ENCODE measurements around the gene PHF21B. TPM values are rescaled to one million over a fixed set of nuclear protein-coding genes. Genes with fewer than 3 reads are reported as not detected.

Gene PHF21B
- total and polyA plus RNA-seq, 12 donors, result 0.07 to 0.98 (median 0.50) TPM; not detected in 4

DNA sequence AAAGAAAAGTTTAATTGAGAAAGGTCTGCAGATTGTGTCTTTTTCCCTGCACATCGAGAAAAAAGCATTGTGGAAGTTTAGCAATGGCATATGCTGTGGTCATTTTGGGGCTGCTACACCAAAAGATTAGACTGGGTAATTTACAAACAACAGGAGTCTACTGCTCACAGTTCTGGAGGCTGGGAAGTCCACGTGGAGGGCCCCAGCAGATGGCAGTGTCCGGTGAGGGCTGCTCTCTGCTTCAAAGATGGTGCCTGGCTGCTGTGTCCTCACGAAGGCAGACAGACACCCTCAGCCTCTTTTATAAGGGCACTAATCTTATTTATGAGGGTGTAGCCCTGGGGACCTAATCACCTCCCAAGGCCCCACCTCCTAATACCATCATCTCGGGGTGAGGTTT, 21.1 kb downstream of the PHF21B start:
- WGBS, 2 donors, result 69 to 70% methylated on average over 5 of the region's 5 CpGs
- no peak overlapping the region for H3K27ac ChIP-seq
- no peak for ATAC-seq

DNA sequence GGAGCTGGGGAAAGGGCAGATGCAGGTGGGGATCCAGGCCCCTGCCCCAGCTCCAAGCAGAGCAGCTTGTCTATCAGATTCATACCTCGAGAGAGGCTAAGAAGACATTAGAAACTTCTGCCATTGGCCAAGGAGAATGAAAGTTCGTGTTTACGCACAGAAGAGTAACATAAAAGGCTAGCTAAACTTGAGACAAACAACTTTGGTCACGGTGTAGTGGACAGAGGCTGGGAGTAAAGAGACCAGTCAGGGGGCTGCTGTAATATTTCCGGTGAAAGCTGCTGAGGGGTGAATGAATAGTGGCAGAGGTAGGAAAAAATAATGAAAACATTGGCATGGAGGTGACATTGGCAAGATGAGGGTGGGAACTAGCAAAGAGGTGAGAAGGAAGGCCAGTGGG, 22.9 kb downstream of the PHF21B start:
- TF ChIP-seq, protein P1, sequence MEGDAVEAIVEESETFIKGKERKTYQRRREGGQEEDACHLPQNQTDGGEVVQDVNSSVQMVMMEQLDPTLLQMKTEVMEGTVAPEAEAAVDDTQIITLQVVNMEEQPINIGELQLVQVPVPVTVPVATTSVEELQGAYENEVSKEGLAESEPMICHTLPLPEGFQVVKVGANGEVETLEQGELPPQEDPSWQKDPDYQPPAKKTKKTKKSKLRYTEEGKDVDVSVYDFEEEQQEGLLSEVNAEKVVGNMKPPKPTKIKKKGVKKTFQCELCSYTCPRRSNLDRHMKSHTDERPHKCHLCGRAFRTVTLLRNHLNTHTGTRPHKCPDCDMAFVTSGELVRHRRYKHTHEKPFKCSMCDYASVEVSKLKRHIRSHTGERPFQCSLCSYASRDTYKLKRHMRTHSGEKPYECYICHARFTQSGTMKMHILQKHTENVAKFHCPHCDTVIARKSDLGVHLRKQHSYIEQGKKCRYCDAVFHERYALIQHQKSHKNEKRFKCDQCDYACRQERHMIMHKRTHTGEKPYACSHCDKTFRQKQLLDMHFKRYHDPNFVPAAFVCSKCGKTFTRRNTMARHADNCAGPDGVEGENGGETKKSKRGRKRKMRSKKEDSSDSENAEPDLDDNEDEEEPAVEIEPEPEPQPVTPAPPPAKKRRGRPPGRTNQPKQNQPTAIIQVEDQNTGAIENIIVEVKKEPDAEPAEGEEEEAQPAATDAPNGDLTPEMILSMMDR (IDR thresholded peaks at IDR 0.05), result no peak
- intact Hi-C loops (cut with DNase I), result no loop called here
- DNase-seq, result no peak
- Histone ChIP-seq H3K9me3 (no peaks in the 10 kb centered on the region), H3K27ac (no peak overlapping the region), H3K4me1 (no peaks in the 10 kb centered on the region), H3K4me3 (no peak overlapping the region), H3K27me3 (peaks cover 0 to 18% (median 5%) of the 10 kb centered on the region in 7 donors), H3K36me3 (no peaks in the 10 kb centered on the region)
- 84 to 87% methylated on average over 5 of the region's 5 CpGs for WGBS, 2 donors
- ATAC-seq, result no peak

More for the DNA sequence above, 21.1 kb downstream of the PHF21B start:
- no peaks in the 10 kb centered on the region for H3K4me1 ChIP-seq
- TF ChIP-seq, protein P1 (IDR thresholded peaks at IDR 0.05), result no peak
- H3K27me3 ChIP-seq, result peaks cover 0 to 28% (median 4%) of the 10 kb centered on the region in 7 donors
- H3K4me3 ChIP-seq, result no peak overlapping the region
- H3K9me3 ChIP-seq, result no peaks in the 10 kb centered on the region
- H3K36me3 ChIP-seq, result no peaks in the 10 kb centered on the region
- intact Hi-C loops (cut with DNase I), result no loop called here
- DNase-seq, result no peak

DNA sequence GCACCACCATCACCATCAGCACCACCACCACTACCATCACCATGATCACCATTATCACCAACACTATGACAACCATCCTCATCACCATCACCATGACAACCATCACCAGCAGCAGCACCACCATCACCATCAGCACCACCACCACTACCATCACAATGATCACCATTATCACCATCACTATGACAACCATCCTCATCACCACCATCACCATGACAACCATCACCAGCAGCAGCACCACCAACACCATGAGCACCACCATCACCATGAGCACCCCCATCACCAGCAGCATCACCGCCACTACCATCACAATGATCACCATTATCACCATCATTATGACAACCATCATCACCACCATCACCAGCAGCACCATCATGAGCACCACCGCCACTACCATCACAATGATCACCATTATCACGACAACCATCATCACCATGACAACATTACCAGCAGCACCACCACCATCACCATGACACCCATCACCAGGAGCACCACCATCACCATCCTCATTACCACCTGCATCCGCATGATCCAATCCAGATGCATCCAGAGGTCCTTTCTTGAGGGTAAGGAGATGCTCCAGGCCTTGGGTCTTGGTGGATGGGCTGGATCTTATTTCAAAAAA, 23.8 kb downstream of the PHF21B start:
- peaks cover 0 to 14% (median 10%) of the 10 kb centered on the region in 7 donors for H3K27me3 ChIP-seq
- WGBS, 2 donors, result 85 to 97% methylated on average over 4 of the region's 4 CpGs
- intact Hi-C loops (cut with DNase I), result no loop called here

DNA sequence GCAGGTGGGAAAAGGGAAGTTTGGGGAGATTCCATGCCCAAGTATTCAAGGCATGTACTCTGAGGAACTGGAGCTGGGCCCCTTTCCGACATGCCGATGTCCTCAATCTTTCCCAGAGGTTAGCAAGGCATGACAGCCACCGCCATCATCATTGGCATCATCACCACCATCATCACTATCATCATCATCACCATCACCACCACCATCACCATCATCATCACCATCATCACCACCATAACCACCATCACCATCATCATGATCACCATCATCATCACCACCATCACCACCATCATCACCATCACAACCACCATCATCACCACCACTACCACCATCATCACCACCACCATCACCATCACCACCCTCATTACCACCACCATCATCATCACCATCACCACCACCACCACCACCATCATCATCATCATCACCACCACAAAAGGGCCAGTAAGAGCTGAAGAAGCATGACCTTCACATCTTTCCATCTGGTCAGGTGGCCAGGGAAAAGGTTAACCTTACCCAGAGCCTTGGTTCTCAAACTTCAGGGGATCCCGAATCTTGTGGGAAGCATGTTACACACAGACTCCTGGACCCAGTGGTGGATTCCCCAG, 25.8 kb downstream of the PHF21B start:
- intact Hi-C loops (cut with DNase I), result loop anchor here in 1 of 10 donors (1.0 kb wide), 1 partner anchor 8 kb away; no protein-coding TSS in a partner anchor
- H3K27ac ChIP-seq, result no peak overlapping the region
- no peaks in the 10 kb centered on the region for H3K36me3 ChIP-seq
- H3K4me1 ChIP-seq, result no peaks in the 10 kb centered on the region
- H3K4me3 ChIP-seq, result no peak overlapping the region
- 95 to 96% methylated on average over 4 of the region's 4 CpGs for WGBS, 2 donors
- H3K27me3 ChIP-seq, result peaks cover 0 to 26% (median 10%) of the 10 kb centered on the region in 7 donors
- H3K9me3 ChIP-seq, result no peaks in the 10 kb centered on the region
- TF ChIP-seq, protein P1 (IDR thresholded peaks at IDR 0.05), result no peak
- ATAC-seq, result no peak
- no peak for DNase-seq

More for the DNA sequence above, 23.8 kb downstream of the PHF21B start:
- Histone ChIP-seq H3K36me3 (no peaks in the 10 kb centered on the region), H3K4me3 (no peak overlapping the region), H3K27ac (no peak overlapping the region), H3K9me3 (no peaks in the 10 kb centered on the region), H3K4me1 (no peaks in the 10 kb centered on the region)
- TF ChIP-seq, protein P1 (IDR thresholded peaks at IDR 0.05), result no peak
- ATAC-seq (no peak), DNase-seq (no peak)

All from heart right ventricle (tissue), 16 donors.